Measurements from ENCODE around the gene GMPPA. TPM values are rescaled to one million over a fixed set of nuclear protein-coding genes. Genes with fewer than 3 reads are reported as not detected.

Gene GMPPA
- total RNA-seq, 4 donors from 2014 or later: 16.3 to 38.2 (median 18.2) TPM

GRCh38 chr2:219483451-219484342 is 15.0 kb upstream of the GMPPA start:
- no peak for TF ChIP-seq CTCF (IDR thresholded peaks at IDR 0.05; ENCODE audit: low read depth)

- no peak for TF ChIP-seq CTCF (IDR thresholded peaks at IDR 0.05; ENCODE audit: low read depth)
These were observed 14.1 kb upstream of the GMPPA start for GRCh38 chr2:219484343-219485200.

GRCh38 chr2:219485201-219485580 is 13.5 kb upstream of the GMPPA start:
- TF ChIP-seq CTCF (IDR thresholded peaks at IDR 0.05; ENCODE audit: low read depth): no peak

GRCh38 chr2:219486380-219486959 is 12.2 kb upstream of the GMPPA start:
- TF ChIP-seq CTCF (IDR thresholded peaks at IDR 0.05; ENCODE audit: low read depth): no peak

GRCh38 chr2:219488149-219488843 is 10.4 kb upstream of the GMPPA start:
- no peak for TF ChIP-seq CTCF (IDR thresholded peaks at IDR 0.05; ENCODE audit: low read depth)

- no peak for TF ChIP-seq CTCF (IDR thresholded peaks at IDR 0.05; ENCODE audit: low read depth)
These were observed 9.9 kb upstream of the GMPPA start for GRCh38 chr2:219488844-219489194.

Measured in subcutaneous adipose tissue (tissue), 4 donors.